ENCODE data around the gene SSH2. TPM values are rescaled to one million over a fixed set of nuclear protein-coding genes. Genes with fewer than 3 reads are reported as not detected.

Gene SSH2
- total and polyA plus RNA-seq, 2 of the 13 experiments (the other 11 are each of a cell fraction or from before 2014, with no cell fraction given): 6.0 to 6.4 TPM

GRCh38 chr17:29617481-29618271, 312.4 kb downstream of the SSH2 start (continued):
- TF ChIP-seq ZNF276 (CRISPR knock-in tag; IDR thresholded peaks at IDR 0.05; ENCODE audit: low read depth) (no peak), HNRNPLL (IDR thresholded peaks at IDR 0.05; ENCODE audit: low read depth, low read length, poor library complexity, severe bottlenecking) (peak; percentile 44), ZNF530 (CRISPR knock-in tag; IDR thresholded peaks at IDR 0.05; ENCODE audit: low read depth) (no peak), ZNF879 (CRISPR knock-in tag; IDR thresholded peaks at IDR 0.05) (no peak), REPIN1 (CRISPR knock-in tag; IDR thresholded peaks at IDR 0.05; ENCODE audit: borderline replicate concordance, low read depth) (0 out of 2 replicates have a peak, but pooled peaks have one; percentile 12), MEF2D (CRISPR knock-in tag; IDR thresholded peaks at IDR 0.05) (no peak), MIXL1 (CRISPR knock-in tag; IDR thresholded peaks at IDR 0.05) (no peak), ZNF20 (CRISPR knock-in tag; IDR thresholded peaks at IDR 0.05) (no peak), ZSCAN31 (CRISPR knock-in tag; IDR thresholded peaks at IDR 0.05; ENCODE audit: low read depth) (peak; percentile 58), U2AF1 (optimal IDR thresholded peaks at IDR 0.05; ENCODE audit: low read depth, low read length) (no peak), NR3C1 (CRISPR knock-in tag; IDR thresholded peaks at IDR 0.05) (no peak), MAFF (IDR thresholded peaks at IDR 0.05; ENCODE audit: low read depth, low read length) (no peak), MTA3 (CRISPR knock-in tag; IDR thresholded peaks at IDR 0.05) (no peak), SATB2 (CRISPR knock-in tag; IDR thresholded peaks at IDR 0.05) (no peak), ZNF460 (CRISPR knock-in tag; IDR thresholded peaks at IDR 0.05; ENCODE audit: borderline replicate concordance) (no peak), GLI4 (CRISPR knock-in tag; IDR thresholded peaks at IDR 0.05; ENCODE audit: borderline replicate concordance) (peak; percentile 74; the same call in 1 of the 2 replicates), NBN (conservative IDR thresholded peaks at IDR 0.05) (no peak), NR0B2 (CRISPR knock-in tag; IDR thresholded peaks at IDR 0.05) (no peak), ISL2 (CRISPR knock-in tag; IDR thresholded peaks at IDR 0.05) (0 out of 2 replicates have a peak, but pooled peaks have one; percentile 26), HMGA1 (CRISPR knock-in tag; conservative IDR thresholded peaks at IDR 0.05) (no peak), GATAD1 (CRISPR knock-in tag; IDR thresholded peaks at IDR 0.05) (peak; percentile 15; the same call in 1 of the 2 replicates), NFE2L2 (IDR thresholded peaks at IDR 0.05; ENCODE audit: low read length) (no peak)
- TF ChIP-seq, protein P1, sequence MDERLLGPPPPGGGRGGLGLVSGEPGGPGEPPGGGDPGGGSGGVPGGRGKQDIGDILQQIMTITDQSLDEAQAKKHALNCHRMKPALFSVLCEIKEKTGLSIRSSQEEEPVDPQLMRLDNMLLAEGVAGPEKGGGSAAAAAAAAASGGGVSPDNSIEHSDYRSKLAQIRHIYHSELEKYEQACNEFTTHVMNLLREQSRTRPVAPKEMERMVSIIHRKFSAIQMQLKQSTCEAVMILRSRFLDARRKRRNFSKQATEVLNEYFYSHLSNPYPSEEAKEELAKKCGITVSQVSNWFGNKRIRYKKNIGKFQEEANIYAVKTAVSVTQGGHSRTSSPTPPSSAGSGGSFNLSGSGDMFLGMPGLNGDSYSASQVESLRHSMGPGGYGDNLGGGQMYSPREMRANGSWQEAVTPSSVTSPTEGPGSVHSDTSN (CRISPR knock-in tag; IDR thresholded peaks at IDR 0.05): no peak
- TF ChIP-seq, protein P2, sequence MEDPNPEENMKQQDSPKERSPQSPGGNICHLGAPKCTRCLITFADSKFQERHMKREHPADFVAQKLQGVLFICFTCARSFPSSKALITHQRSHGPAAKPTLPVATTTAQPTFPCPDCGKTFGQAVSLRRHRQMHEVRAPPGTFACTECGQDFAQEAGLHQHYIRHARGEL (CRISPR knock-in tag; IDR thresholded peaks at IDR 0.05): no peak
- TF ChIP-seq, protein P3, sequence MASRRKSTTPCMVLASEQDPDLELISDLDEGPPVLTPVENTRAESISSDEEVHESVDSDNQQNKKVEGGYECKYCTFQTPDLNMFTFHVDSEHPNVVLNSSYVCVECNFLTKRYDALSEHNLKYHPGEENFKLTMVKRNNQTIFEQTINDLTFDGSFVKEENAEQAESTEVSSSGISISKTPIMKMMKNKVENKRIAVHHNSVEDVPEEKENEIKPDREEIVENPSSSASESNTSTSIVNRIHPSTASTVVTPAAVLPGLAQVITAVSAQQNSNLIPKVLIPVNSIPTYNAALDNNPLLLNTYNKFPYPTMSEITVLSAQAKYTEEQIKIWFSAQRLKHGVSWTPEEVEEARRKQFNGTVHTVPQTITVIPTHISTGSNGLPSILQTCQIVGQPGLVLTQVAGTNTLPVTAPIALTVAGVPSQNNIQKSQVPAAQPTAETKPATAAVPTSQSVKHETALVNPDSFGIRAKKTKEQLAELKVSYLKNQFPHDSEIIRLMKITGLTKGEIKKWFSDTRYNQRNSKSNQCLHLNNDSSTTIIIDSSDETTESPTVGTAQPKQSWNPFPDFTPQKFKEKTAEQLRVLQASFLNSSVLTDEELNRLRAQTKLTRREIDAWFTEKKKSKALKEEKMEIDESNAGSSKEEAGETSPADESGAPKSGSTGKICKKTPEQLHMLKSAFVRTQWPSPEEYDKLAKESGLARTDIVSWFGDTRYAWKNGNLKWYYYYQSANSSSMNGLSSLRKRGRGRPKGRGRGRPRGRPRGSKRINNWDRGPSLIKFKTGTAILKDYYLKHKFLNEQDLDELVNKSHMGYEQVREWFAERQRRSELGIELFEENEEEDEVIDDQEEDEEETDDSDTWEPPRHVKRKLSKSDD (CRISPR knock-in tag; IDR thresholded peaks at IDR 0.05; ENCODE audit: low read depth): no peak

All from HepG2 (cell line).